Motor neuron (in vitro differentiated cells): Measurements from ENCODE around the gene SEPTIN10. TPM values are rescaled to one million over a fixed set of nuclear protein-coding genes. Genes with fewer than 3 reads are reported as not detected.
"Not testable (repeated sequence)": the region's sequence is repeated elsewhere in the genome, so short reads cannot be mapped to it uniquely, and the experiment has no call there.

Experiments
- ATAC-seq, 8 experiments: fragments of 200-7000 bp; cut with Tn5 transposase; replicated peaks in 6 of 8; 2 replicates each; pipeline ENCODE4 v1.8.0; 2021; ENCODE audit warnings: mild to moderate bottlenecking in 8 of 8, moderate library complexity in 8 of 8
- H3K27ac ChIP-seq, 2 donors: fragments of 250-450 bp; sonication (Bioruptor Pico); 2 replicates each; pipeline ENCODE4 v1.9.0; 2021; ENCODE audit warnings: antibody characterized with exemption in 2 of 2, mild to moderate bottlenecking in 2 of 2, moderate library complexity in 1 of 2
- H3K4me1 ChIP-seq, 2 donors: fragments of 250-450 bp; sonication (Bioruptor Pico); replicated peaks in 1 of 2; 2 replicates each; pipeline ENCODE4 v1.6.1; 2021; ENCODE audit warnings: antibody characterized with exemption in 2 of 2, mild to moderate bottlenecking in 2 of 2, moderate library complexity in 1 of 2
- H3K4me3 ChIP-seq, 5 donors: fragments of 250-450 bp; sonication (Bioruptor Pico); 2 replicates each; pipeline ENCODE4 v1.9.0; 2021; ENCODE audit warnings: antibody characterized with exemption in 5 of 5, mild to moderate bottlenecking in 5 of 5, moderate library complexity in 4 of 5
- WGBS, 10 experiments: fragments of 450-650 bp; shearing (Covaris generic); methylation state at CpG; one replicate each; pipeline ENCODE4 v1.0.0; 2022; 5-methylcytosine and 5-hydroxymethylcytosine counted together
- in situ Hi-C, 9 experiments: fragments of 400-800 bp; cut with MboI; loops; one replicate each; pipeline ENCODE4 v1.15.0; 2021; ENCODE audit warnings: low sequenced_read_pairs in 9 of 9, low pct_unique_long_range_greater_than_20kb in 2 of 9; ENCODE audit not compliant: unreplicated experiment in 9 of 9
- total RNA-seq, 8 experiments: library from RNA; unstranded; fragments of 300-600 nt; gene quantifications; 2 replicates each; pipeline versions ENCODE4 v1.2.3 to v1.2.4, GENCODE V29; 2022

The SEPTIN10 gene
- total RNA-seq, 8 experiments from 2014 or later, result 22.1 to 53.8 (median 33.5) TPM

GRCh38 chr2:109582928-109583895 is 30.6 kb downstream of the SEPTIN10 start:
- Histone ChIP-seq H3K27ac (no peak overlapping the region), H3K4me1 (no peaks in the 10 kb centered on the region), H3K4me3 (no peak overlapping the region)
- in situ Hi-C loops, result no loop called here
- 63 to 98% (median 85%) methylated on average over 3 to 6 of the region's 6 CpGs for WGBS, 10 experiments
- ATAC-seq, result peak in 2 of 8 experiments; percentile 81 to 83

DNA sequence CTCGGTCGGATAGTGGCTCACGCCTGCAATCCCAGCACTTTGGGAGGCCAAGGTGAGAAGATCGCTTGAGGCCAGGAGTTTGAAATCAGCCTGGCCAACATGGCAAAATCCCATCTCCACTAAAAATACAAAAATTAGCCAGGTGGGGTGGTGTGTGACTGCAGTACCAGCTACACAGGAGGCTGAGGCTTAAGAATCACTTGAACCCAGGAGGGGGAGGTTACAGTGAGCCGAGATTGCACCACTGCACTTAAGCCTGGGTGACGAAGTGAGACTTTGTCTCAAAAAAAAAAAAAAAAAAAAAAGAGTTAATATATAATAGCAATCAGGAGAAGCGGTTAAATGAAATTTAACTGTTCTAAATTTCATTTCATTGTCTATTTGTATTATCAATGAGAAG is 36.1 kb downstream of the SEPTIN10 start:
- 88 to 100% (median 96%) methylated on average over 1 to 7 of the region's 7 CpGs; no CpG with 5 or more reads in 1 of the 10 experiments for WGBS, 10 experiments

DNA sequence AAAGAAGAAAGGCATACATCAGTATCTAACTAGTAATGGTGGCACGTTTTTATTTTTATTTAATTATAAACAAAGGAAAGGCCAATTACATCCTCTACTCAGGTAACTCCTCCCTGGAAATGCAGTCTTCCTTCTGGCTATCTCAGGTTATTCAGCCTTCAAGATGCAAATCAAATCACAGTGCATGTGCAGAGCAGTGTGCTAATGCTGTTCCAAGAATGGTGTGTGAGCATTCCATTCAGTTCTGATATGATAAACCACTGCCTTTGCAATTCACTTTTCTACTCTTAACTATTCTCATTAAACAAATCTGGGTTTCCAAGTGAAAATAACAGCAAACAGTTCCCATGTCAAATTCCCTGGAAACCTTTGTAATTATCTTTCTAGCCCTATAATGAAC is 38.4 kb downstream of the SEPTIN10 start:
- Histone ChIP-seq H3K4me1 (no peaks in the 10 kb centered on the region), H3K4me3 (no peak overlapping the region), H3K27ac (no peak overlapping the region)
- in situ Hi-C loops, result no loop called here
- 0 to 86% (median 52%) methylated on average over 1 of the region's 1 CpG; no CpG with 5 or more reads in 4 of the 10 experiments for WGBS, 10 experiments
- ATAC-seq, result peak in 3 of 8 experiments; percentile 97 to 99 (median 98)

More for the DNA sequence above, 36.1 kb downstream of the SEPTIN10 start:
- H3K4me3 ChIP-seq, H3K27ac ChIP-seq, H3K4me1 ChIP-seq, in situ Hi-C loops, ATAC-seq: not testable (repeated sequence)

DNA sequence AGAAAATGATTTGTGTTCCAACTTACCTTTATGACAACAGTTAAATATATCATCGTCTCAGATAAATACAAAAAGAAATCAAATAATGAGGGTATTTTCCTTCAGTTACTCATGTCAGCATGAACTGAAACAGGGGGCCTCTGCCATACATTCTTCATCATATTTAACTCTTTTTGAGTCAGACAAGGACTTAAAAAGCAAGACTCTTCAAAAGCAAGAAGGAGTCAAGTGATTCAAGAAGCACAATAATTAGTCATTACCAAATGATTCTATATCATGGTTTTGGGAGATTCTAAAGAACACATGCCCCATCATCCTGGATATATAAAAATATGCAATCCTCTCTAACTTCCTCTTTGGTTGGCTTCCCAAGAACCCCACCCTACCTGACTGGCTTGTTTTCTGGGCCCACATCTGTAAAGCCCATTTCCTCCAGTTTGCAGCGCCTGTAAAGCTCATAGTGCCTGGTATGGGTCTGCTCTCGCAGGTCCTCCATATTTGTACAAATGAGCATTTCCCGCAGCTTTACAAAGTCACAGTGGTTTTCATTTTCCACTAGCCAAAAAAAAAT is 49.7 kb downstream of the SEPTIN10 start:
- no peak for ATAC-seq
- Histone ChIP-seq H3K4me3 (no peak overlapping the region), H3K27ac (no peak overlapping the region), H3K4me1 (no peaks in the 10 kb centered on the region)
- 20 to 100% (median 99%) methylated on average over 1 to 4 of the region's 4 CpGs for WGBS, 10 experiments
- in situ Hi-C loops, result no loop called here

GRCh38 chr2:109563288-109563687 is 50.5 kb downstream of the SEPTIN10 start:
- WGBS, 10 experiments, result 49 to 100% (median 62%) methylated on average over 1 to 2 of the region's 2 CpGs; no CpG with 5 or more reads in 1 of the 10 experiments
- no peak overlapping the region for H3K27ac ChIP-seq
- H3K4me3 ChIP-seq, result no peak overlapping the region
- ATAC-seq, result peak in 1 of 8 experiments; percentile 66
- H3K4me1 ChIP-seq, result no peaks in the 10 kb centered on the region
- in situ Hi-C loops, result no loop called here

GRCh38 chr2:109562421-109562820 is 51.3 kb downstream of the SEPTIN10 start:
- Histone ChIP-seq H3K4me1 (no peaks in the 10 kb centered on the region), H3K4me3 (no peak overlapping the region), H3K27ac (no peak overlapping the region)
- ATAC-seq, result no peak
- in situ Hi-C loops, result no loop called here
- WGBS, 10 experiments, result 83 to 100% (median 100%) methylated on average over 1 of the region's 2 CpGs; no CpG with 5 or more reads in 5 of the 10 experiments

DNA sequence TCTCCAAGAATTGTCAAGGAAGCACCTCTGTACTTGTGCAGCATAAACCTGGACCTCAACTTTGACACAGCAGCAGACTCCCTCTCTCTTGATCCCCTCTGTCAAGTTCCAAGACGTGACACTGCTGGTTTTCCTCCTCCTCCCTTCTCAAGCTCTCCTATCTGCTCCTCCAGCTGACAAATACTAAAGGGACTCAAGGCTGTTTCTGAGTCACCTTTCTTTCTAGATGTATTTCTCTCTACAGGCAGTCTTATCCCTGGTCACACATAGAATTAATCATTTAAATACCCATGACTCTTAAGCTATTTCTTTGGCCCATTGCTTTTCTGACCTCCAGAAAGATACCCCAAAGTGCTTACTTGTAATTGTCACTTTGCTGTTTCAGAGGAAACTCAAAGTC is 53.5 kb downstream of the SEPTIN10 start:
- no peaks in the 10 kb centered on the region for H3K4me1 ChIP-seq
- no peak for ATAC-seq
- H3K4me3 ChIP-seq, result no peak overlapping the region
- H3K27ac ChIP-seq, result no peak overlapping the region
- 14 to 100% (median 80%) methylated on average over 1 of the region's 1 CpG; no CpG with 5 or more reads in 5 of the 10 experiments for WGBS, 10 experiments
- in situ Hi-C loops, result no loop called here

- H3K4me1 ChIP-seq, result no peaks in the 10 kb centered on the region
- in situ Hi-C loops, result no loop called here
- H3K4me3 ChIP-seq, result no peak overlapping the region
- H3K27ac ChIP-seq, result no peak overlapping the region
- 40 to 94% (median 91%) methylated on average over 2 to 9 of the region's 9 CpGs for WGBS, 10 experiments
- no peak for ATAC-seq
Observed at GRCh38 chr2:109558076-109558882, 55.5 kb downstream of the SEPTIN10 start.

GRCh38 chr2:109557309-109557708 is 56.5 kb downstream of the SEPTIN10 start:
- no peak for ATAC-seq
- H3K4me3 ChIP-seq, result no peak overlapping the region
- WGBS, 10 experiments, result 50 to 100% (median 78%) methylated on average over 1 of the region's 1 CpG; no CpG with 5 or more reads in 2 of the 10 experiments
- H3K27ac ChIP-seq, result no peak overlapping the region
- H3K4me1 ChIP-seq, result no peaks in the 10 kb centered on the region
- in situ Hi-C loops, result no loop called here

DNA sequence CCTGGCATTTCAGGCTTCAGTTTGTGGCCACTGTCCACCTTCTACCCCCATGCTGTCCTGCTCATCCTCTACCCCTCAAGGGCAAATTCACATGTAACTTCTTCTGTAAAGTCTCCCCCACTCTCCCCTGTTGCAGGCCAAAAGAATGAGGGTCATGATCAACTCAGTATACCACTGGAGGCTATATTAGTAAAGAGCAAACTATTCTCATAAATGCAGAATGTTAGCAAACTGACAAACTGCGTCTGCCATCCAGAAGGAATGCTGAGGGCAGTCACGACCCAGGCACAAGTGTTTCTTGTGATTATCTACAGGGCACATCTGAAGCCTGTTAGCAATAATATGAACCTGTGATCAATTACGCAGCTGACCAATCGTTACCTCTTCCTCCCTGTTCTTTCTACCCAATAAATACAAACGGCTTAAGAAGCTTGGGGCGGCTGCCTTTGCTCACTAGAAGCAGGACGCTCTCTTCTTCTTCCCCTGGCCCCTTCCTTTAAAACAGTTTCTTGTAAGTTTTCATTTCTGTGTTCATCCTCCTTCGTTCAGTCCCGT is 58.3 kb downstream of the SEPTIN10 start:
- H3K27ac ChIP-seq, result no peak overlapping the region
- H3K4me3 ChIP-seq, result no peak overlapping the region
- ATAC-seq, result no peak
- H3K4me1 ChIP-seq, result no peaks in the 10 kb centered on the region
- 50 to 100% (median 94%) methylated on average over 1 to 6 of the region's 9 CpGs; no CpG with 5 or more reads in 1 of the 10 experiments for WGBS, 10 experiments
- in situ Hi-C loops, result no loop called here

GRCh38 chr2:109554758-109555157 is 59.0 kb downstream of the SEPTIN10 start:
- in situ Hi-C loops, result no loop called here
- 67 to 100% (median 100%) methylated on average over 1 to 2 of the region's 2 CpGs; no CpG with 5 or more reads in 1 of the 10 experiments for WGBS, 10 experiments
- Histone ChIP-seq H3K27ac (no peak overlapping the region), H3K4me1 (no peaks in the 10 kb centered on the region), H3K4me3 (no peak overlapping the region)
- ATAC-seq, result no peak

- no peak overlapping the region for H3K4me3 ChIP-seq
- in situ Hi-C loops, result no loop called here
- no peaks in the 10 kb centered on the region for H3K4me1 ChIP-seq
- no peak overlapping the region for H3K27ac ChIP-seq
- ATAC-seq, result peak in 3 of 8 experiments; percentile 74 to 93 (median 90)
- WGBS, 10 experiments, result 50 to 100% (median 83%) methylated on average over 1 to 4 of the region's 4 CpGs; no CpG with 5 or more reads in 3 of the 10 experiments
Observed at GRCh38 chr2:109549016-109549590, 64.7 kb downstream of the SEPTIN10 start.
